PC-3 (cell line): ENCODE measurements around the gene CLMP. TPM values are rescaled to one million over a fixed set of nuclear protein-coding genes. Genes with fewer than 3 reads are reported as not detected.

Experiments
- ATAC-seq: fragments of 200-7000 bp; cut with Tn5 transposase; 2 replicates; pipeline ENCODE4 v1.9.1; 2020; ENCODE audit warnings: mild to moderate bottlenecking, moderate library complexity
- BruUV-seq: library from RNA; stranded (reverse); fragments of 400-500 nt; replicated peaks from 2 replicates; lab custom pipeline; 2021; lab: Mats Ljungman, UMichigan
- CTCF ChIA-PET: fragments of 300-600 bp; sonication (Branson Sonifier 250); formaldehyde crosslinking; loops from one replicate; lab custom pipeline; 2022; ENCODE audit warnings: antibody characterized with exemption; lab: Charles Lee
- POLR2A ChIA-PET: fragments of 300-600 bp; sonication (Branson Sonifier 250); formaldehyde crosslinking; loops from one replicate; lab custom pipeline; 2022; ENCODE audit warnings: antibody characterized with exemption; ENCODE audit not compliant: unreplicated experiment; lab: Charles Lee
- DNase-seq: peaks from one replicate; pipeline ENCODE4 v3.0.0-alpha.2; 2015
- H2AFZ ChIP-seq: fragments of 300-600 bp; sonication (generic); 2 replicates; pipeline ENCODE4 v1.6.0; 2016; ENCODE audit warnings: antibody characterized with exemption, low read length
- H3F3A ChIP-seq: fragments of 300-600 bp; sonication (generic); one replicate; pipeline ENCODE4 v1.6.0; 2017; ENCODE audit warnings: antibody characterized with exemption, low read length, control low read depth, mild to moderate bottlenecking; ENCODE audit not compliant: unreplicated experiment
- H3K27ac ChIP-seq: fragments of 300-600 bp; sonication (generic); 2 replicates; pipeline ENCODE4 v1.5.1; 2016; ENCODE audit warnings: mild to moderate bottlenecking, low read length
- H3K27me3 ChIP-seq: fragments of 300-600 bp; sonication (generic); 2 replicates; pipeline ENCODE4 v1.6.1; 2016; ENCODE audit warnings: low read length, mixed read lengths
- H3K36me3 ChIP-seq: fragments of 300-600 bp; sonication (generic); 2 replicates; pipeline ENCODE4 v1.6.1; 2016; ENCODE audit warnings: low read depth, mixed run types, low read length, mixed read lengths
- H3K4me1 ChIP-seq: fragments of 300-600 bp; sonication (generic); 2 replicates; pipeline ENCODE4 v1.5.1; 2016; ENCODE audit warnings: low read length; ENCODE audit not compliant: insufficient read depth
- H3K4me2 ChIP-seq: fragments of 300-600 bp; sonication (generic); 2 replicates; pipeline ENCODE4 v1.6.0; 2016; ENCODE audit warnings: low read length
- H3K4me3 ChIP-seq: fragments of 300-600 bp; sonication (generic); 2 replicates; pipeline ENCODE4 v1.5.1; 2016; ENCODE audit warnings: mild to moderate bottlenecking, low read length, mixed read lengths
- H3K79me2 ChIP-seq: fragments of 300-600 bp; sonication (generic); 2 replicates; pipeline ENCODE4 v1.6.1; 2017; ENCODE audit warnings: low read length, mixed read lengths
- H3K9ac ChIP-seq: fragments of 300-600 bp; sonication (generic); 2 replicates; pipeline ENCODE4 v1.6.0; 2016; ENCODE audit warnings: mild to moderate bottlenecking, low read length
- H3K9me2 ChIP-seq: fragments of 300-600 bp; sonication (generic); replicated peaks from 2 replicates; pipeline ENCODE4 v1.6.1; 2016; ENCODE audit warnings: mixed run types, low read length, mixed read lengths
- H3K9me3 ChIP-seq: fragments of 300-600 bp; sonication (generic); 2 replicates; pipeline ENCODE4 v1.6.1; 2016; ENCODE audit warnings: low read length, mixed read lengths
- H4K20me1 ChIP-seq: fragments of 300-600 bp; sonication (generic); 2 replicates; pipeline ENCODE4 v1.6.1; 2016; ENCODE audit warnings: low read length, mixed read lengths
- EZH2 ChIP-seq: fragments of 300-600 bp; sonication (generic); IDR thresholded peaks from one replicate; pipeline ENCODE4 v1.6.1; 2017; ENCODE audit warnings: antibody characterized with exemption, mild to moderate bottlenecking, low read length; ENCODE audit not compliant: unreplicated experiment
- EZH2phosphoT487 ChIP-seq: fragments of 300-600 bp; sonication (generic); IDR thresholded peaks from 2 replicates; pipeline ENCODE4 v1.6.1; 2018; ENCODE audit warnings: mild to moderate bottlenecking, antibody characterized with exemption, low read length, borderline replicate concordance
- intact Hi-C: fragments of 100-400 bp; cut with micrococcal nuclease; formaldehyde crosslinking; loops from 2 replicates; pipeline ENCODE4 v1.9.0; 2023
- total RNA-seq: library from RNA; depleted of rRNA; stranded (reverse); fragments of >200 nt; gene quantifications from 2 replicates; pipeline ENCODE4 v1.2.3, GENCODE V29; 2014
- TF ChIP-seq, protein P1 (sequence below): fragments of 300-600 bp; sonication (generic); conservative IDR thresholded peaks from 2 replicates; pipeline ENCODE4 v1.5.1; 2017; ENCODE audit warnings: antibody characterized with exemption, low read depth, mild to moderate bottlenecking, low read length

The CLMP gene
- total RNA-seq, 1 experiment from 2014 or later: 30.4 TPM

- peaks cover 43% of the 10 kb centered on the region for H3K4me1 ChIP-seq
- DNase-seq (peak; percentile 98), ATAC-seq (peak; percentile 89)
- peaks cover 45% of the 10 kb centered on the region for H3K36me3 ChIP-seq
- H3K9me3 ChIP-seq: no peaks in the 10 kb centered on the region
- peak overlapping the region; percentile 95 for H3K4me3 ChIP-seq
- peaks cover 45% of the 10 kb centered on the region for H4K20me1 ChIP-seq
- peaks cover 48% of the 10 kb centered on the region for H3F3A ChIP-seq
- H3K4me2 ChIP-seq: peak overlapping the region; percentile 85
- H3K27ac ChIP-seq: peak overlapping the region; percentile 94
- BruUV-seq: no TSS peak
- peak overlapping the region; percentile 86 for H2AFZ ChIP-seq
- ChIA-PET CTCF (interaction anchor here (0.6 kb wide), 4 partner anchors 38 to 182 kb away, joined by 6 to 16 read pairs (median 8); no protein-coding TSS in a partner anchor), POLR2A (interaction anchor here (0.5 to 1.2 kb wide), 7 partner anchors 9 to 620 kb away, joined by 3 to 12 read pairs (median 5); no protein-coding TSS in a partner anchor)
- TF ChIP-seq EZH2: no peak
- TF ChIP-seq EZH2phosphoT487: no peak
- TF ChIP-seq, protein P1, sequence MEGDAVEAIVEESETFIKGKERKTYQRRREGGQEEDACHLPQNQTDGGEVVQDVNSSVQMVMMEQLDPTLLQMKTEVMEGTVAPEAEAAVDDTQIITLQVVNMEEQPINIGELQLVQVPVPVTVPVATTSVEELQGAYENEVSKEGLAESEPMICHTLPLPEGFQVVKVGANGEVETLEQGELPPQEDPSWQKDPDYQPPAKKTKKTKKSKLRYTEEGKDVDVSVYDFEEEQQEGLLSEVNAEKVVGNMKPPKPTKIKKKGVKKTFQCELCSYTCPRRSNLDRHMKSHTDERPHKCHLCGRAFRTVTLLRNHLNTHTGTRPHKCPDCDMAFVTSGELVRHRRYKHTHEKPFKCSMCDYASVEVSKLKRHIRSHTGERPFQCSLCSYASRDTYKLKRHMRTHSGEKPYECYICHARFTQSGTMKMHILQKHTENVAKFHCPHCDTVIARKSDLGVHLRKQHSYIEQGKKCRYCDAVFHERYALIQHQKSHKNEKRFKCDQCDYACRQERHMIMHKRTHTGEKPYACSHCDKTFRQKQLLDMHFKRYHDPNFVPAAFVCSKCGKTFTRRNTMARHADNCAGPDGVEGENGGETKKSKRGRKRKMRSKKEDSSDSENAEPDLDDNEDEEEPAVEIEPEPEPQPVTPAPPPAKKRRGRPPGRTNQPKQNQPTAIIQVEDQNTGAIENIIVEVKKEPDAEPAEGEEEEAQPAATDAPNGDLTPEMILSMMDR: no peak
- H3K27me3 ChIP-seq: no peaks in the 10 kb centered on the region
- intact Hi-C loops: loop anchor here (1.0 kb wide), 1 partner anchor 21 kb away; no protein-coding TSS in a partner anchor
- H3K9ac ChIP-seq: peak overlapping the region; percentile 99
- H3K9me2 ChIP-seq: no peaks in the 10 kb centered on the region
- H3K79me2 ChIP-seq: peaks cover 81% of the 10 kb centered on the region
These were observed 132.7 kb downstream of the CLMP start for GRCh38 chr11:123062158-123062891.

- Histone ChIP-seq H3K9me2 (no peaks in the 10 kb centered on the region), H3K4me2 (peak within 1 kb of the TSS; percentile 85), H2AFZ (peak within 1 kb of the TSS; percentile 86), H4K20me1 (peaks cover 53% of the 10 kb centered on the region), H3K9me3 (no peaks in the 10 kb centered on the region), H3K36me3 (peaks cover 53% of the 10 kb centered on the region), H3K79me2 (peaks cover 89% of the 10 kb centered on the region), H3K9ac (peak within 1 kb of the TSS; percentile 99), H3K4me1 (peaks cover 49% of the 10 kb centered on the region), H3K4me3 (peak within 1 kb of the TSS; percentile 95), H3K27ac (peak within 1 kb of the TSS; percentile 94), H3K27me3 (no peaks in the 10 kb centered on the region), H3F3A (peaks cover 55% of the 10 kb centered on the region)
- peak; percentile 12 for ATAC-seq
- intact Hi-C loops: loop anchor here (1.0 kb wide), 1 partner anchor 22 kb away; no protein-coding TSS in a partner anchor
- ChIA-PET CTCF (interaction anchor here (0.6 kb wide), 4 partner anchors 39 to 183 kb away, joined by 6 to 16 read pairs (median 8); no protein-coding TSS in a partner anchor), POLR2A (interaction anchor here (0.6 to 1.2 kb wide), 5 partner anchors 8 to 619 kb away, joined by 5 to 12 read pairs (median 10); no protein-coding TSS in a partner anchor)
- TF ChIP-seq EZH2phosphoT487 (no peak), EZH2 (no peak)
- TF ChIP-seq, protein P1: no peak
- DNase-seq: peak; percentile 48
- TSS peak; percentile 36 for BruUV-seq
These were observed 133.5 kb downstream of the CLMP start, which contains the start of gene HSPA8 for GRCh38 chr11:123061403-123062157. Gene HSPA8, minus strand, starts transcription at chr11:123062136. Its CDS starts 812 bp downstream, at chr11:123061324.
